Measurements from ENCODE around the gene KIAA0232.
A peak's percentile ranks its signal among the peaks of the same experiment; 100 is the strongest.

The KIAA0232 gene

GRCh38 chr4:6885953-6886557, 103.5 kb downstream of the KIAA0232 start:
- TF ChIP-seq CTCF (IDR thresholded peaks at IDR 0.05; ENCODE audit: poor library complexity, severe bottlenecking): peak; percentile 47
- Histone ChIP-seq H3K27ac (ENCODE audit: poor library complexity, severe bottlenecking) (no peak overlapping the region), H3K27me3 (ENCODE audit: insufficient read depth, poor library complexity, severe bottlenecking) (no peaks in the 10 kb centered on the region), H3K4me3 (ENCODE audit: severe bottlenecking) (no peak overlapping the region), H3K36me3 (ENCODE audit: low read depth) (peaks cover 20% of the 10 kb centered on the region), H3K4me1 (ENCODE audit: insufficient read depth, poor library complexity, severe bottlenecking) (no peaks in the 10 kb centered on the region), H3K9me3 (ENCODE audit: severe bottlenecking) (peaks cover 3% of the 10 kb centered on the region)
- ATAC-seq (ENCODE audit: low read depth) (peak; percentile 61), DNase-seq (ENCODE audit: low spot score) (no peak)

DNA sequence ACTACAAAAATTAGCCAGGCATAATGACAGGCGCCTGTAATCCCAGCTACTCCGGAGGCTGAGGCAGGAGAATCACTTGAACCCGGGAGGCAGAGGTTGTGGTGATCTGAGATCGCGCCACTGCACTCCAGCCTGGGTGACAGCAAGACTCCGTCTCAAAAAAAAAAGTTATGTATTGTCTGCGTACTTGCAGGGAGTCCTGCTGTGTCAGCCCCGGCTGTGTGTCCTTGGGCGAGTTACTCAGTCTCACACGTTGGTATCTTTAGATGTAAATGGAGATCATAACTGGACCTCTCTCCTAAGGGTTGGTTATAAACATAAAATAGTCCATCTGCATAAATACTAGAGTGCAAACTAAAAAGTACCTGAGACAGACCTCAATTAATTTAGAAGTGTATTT, 104.4 kb downstream of the KIAA0232 start:
- Histone ChIP-seq H3K4me1 (ENCODE audit: insufficient read depth, poor library complexity, severe bottlenecking) (no peaks in the 10 kb centered on the region), H3K27me3 (ENCODE audit: insufficient read depth, poor library complexity, severe bottlenecking) (no peaks in the 10 kb centered on the region), H3K4me3 (ENCODE audit: severe bottlenecking) (no peak overlapping the region), H3K27ac (ENCODE audit: poor library complexity, severe bottlenecking) (no peak overlapping the region), H3K9me3 (ENCODE audit: severe bottlenecking) (peaks cover 3% of the 10 kb centered on the region), H3K36me3 (ENCODE audit: low read depth) (peaks cover 14% of the 10 kb centered on the region)
- ATAC-seq (ENCODE audit: low read depth) (no peak), DNase-seq (ENCODE audit: low spot score) (no peak)
- no peak for TF ChIP-seq CTCF (IDR thresholded peaks at IDR 0.05; ENCODE audit: poor library complexity, severe bottlenecking)

- no peak for DNase-seq (ENCODE audit: low spot score)
- peaks cover 3% of the 10 kb centered on the region for H3K9me3 ChIP-seq (ENCODE audit: severe bottlenecking)
- peaks cover 5% of the 10 kb centered on the region for H3K36me3 ChIP-seq (ENCODE audit: low read depth)
- no peak overlapping the region for H3K27ac ChIP-seq (ENCODE audit: poor library complexity, severe bottlenecking)
- no peak overlapping the region for H3K4me3 ChIP-seq (ENCODE audit: severe bottlenecking)
- no peaks in the 10 kb centered on the region for H3K4me1 ChIP-seq (ENCODE audit: insufficient read depth, poor library complexity, severe bottlenecking)
- no peaks in the 10 kb centered on the region for H3K27me3 ChIP-seq (ENCODE audit: insufficient read depth, poor library complexity, severe bottlenecking)
- TF ChIP-seq CTCF (IDR thresholded peaks at IDR 0.05; ENCODE audit: poor library complexity, severe bottlenecking): no peak
- no peak for ATAC-seq (ENCODE audit: low read depth)
These were observed 105.3 kb downstream of the KIAA0232 start for GRCh38 chr4:6887591-6888371.

DNA sequence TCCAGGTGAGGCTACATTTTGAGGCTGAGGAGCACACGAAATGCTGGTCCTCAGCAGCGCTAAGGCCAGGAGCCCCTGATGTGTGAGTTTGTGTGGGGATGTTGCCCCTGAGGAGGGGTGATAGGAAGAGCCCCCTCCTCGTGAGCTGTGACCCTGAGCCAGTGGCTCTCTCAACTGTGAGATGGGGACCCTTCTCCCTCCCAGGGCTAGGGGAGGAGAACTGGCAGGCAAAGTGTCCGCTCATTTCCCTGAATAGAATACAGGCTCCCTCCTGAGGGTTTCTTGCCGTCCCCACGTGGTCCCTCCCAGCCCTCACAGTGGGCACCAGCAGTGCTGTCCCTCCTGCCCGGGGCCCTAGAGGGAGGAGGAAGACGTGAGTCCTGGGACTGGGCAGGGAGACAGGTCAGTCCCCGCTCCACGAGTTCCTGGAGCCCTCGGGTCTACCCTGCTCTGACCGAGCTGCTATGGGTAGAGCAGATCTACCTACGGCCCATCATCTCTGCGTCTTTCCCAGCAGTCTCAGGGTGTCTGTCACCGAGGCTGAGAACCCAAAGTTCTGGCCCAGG, 106.1 kb downstream of the KIAA0232 start:
- no peak overlapping the region for H3K27ac ChIP-seq (ENCODE audit: poor library complexity, severe bottlenecking)
- H3K36me3 ChIP-seq (ENCODE audit: low read depth): no peaks in the 10 kb centered on the region; the same call in 1 of the 2 replicates
- ATAC-seq (ENCODE audit: low read depth) (no peak; the same call in 2 of the 3 replicates), DNase-seq (ENCODE audit: low spot score) (no peak)
- no peaks in the 10 kb centered on the region for H3K4me1 ChIP-seq (ENCODE audit: insufficient read depth, poor library complexity, severe bottlenecking)
- H3K27me3 ChIP-seq (ENCODE audit: insufficient read depth, poor library complexity, severe bottlenecking): no peaks in the 10 kb centered on the region
- H3K4me3 ChIP-seq (ENCODE audit: severe bottlenecking): no peak overlapping the region
- no peak for TF ChIP-seq CTCF (IDR thresholded peaks at IDR 0.05; ENCODE audit: poor library complexity, severe bottlenecking)
- H3K9me3 ChIP-seq (ENCODE audit: severe bottlenecking): peaks cover 3% of the 10 kb centered on the region

Measured in RWPE2 (cell line).